ENCODE measurements around the gene AGRP. TPM values are rescaled to one million over a fixed set of nuclear protein-coding genes. Genes with fewer than 3 reads are reported as not detected.

Gene AGRP
- total and polyA plus RNA-seq, 2 of the 4 experiments (the other 2 are of a cell fraction) = not detected

- no peak overlapping the region for H3K23ac ChIP-seq (ENCODE audit: low read depth, low read length)
- H2BK120ac ChIP-seq (ENCODE audit: low read depth, low read length) = no peak overlapping the region
- H4K8ac ChIP-seq (ENCODE audit: low read depth in 2 of 2, low read length in 2 of 2) = no peak overlapping the region
- peaks cover 11 to 63% of the 10 kb centered on the region in 2 experiments for H3K79me1 ChIP-seq (ENCODE audit: low read depth in 1 of 2, low read length in 2 of 2)
- no peak overlapping the region for H2AK9ac ChIP-seq (replicated peaks; ENCODE audit: low read depth, low read length, poor library complexity)
- H3K9me3 ChIP-seq (ENCODE audit: control insufficient read depth, insufficient read depth, low read length) = no peaks in the 10 kb centered on the region
- H3K18ac ChIP-seq (ENCODE audit: low read depth, low read length) = no peak overlapping the region
- 100% methylated on average over 1 of the region's 6 CpGs; no CpG with 5 or more reads in 1 of the 2 experiments for WGBS, 2 experiments (ENCODE audit: extremely low coverage in 2 of 2, insufficient read length in 1 of 2)
- TF ChIP-seq RAD21 (IDR thresholded peaks at IDR 0.05; ENCODE audit: low read length) = no peak
- no peak for TF ChIP-seq CEBPB (IDR thresholded peaks at IDR 0.05; ENCODE audit: low read depth, low read length)
- no peak for TF ChIP-seq FOS (IDR thresholded peaks at IDR 0.05; ENCODE audit: low read depth, low read length)
- no peak for TF ChIP-seq SMC3 (IDR thresholded peaks at IDR 0.05; ENCODE audit: low read depth, low read length)
- TF ChIP-seq BHLHE40 (IDR thresholded peaks at IDR 0.05; ENCODE audit: low read depth, low read length) = no peak
- no peak overlapping the region for H2BK5ac ChIP-seq (ENCODE audit: low read depth, low read length, poor library complexity, severe bottlenecking)
- H2BK20ac ChIP-seq (ENCODE audit: low read depth, low read length) = no peak overlapping the region
- H3K14ac ChIP-seq (replicated peaks; ENCODE audit: low read depth, low read length) = no peak overlapping the region
- H3K4me2 ChIP-seq (ENCODE audit: low read depth, low read length) = no peak overlapping the region
- in situ Hi-C loops (cut with MboI; ENCODE audit: low sequenced_read_pairs) = loop anchor here (10.0 kb wide), 2 partner anchors 200 to 490 kb away; partner anchors contain the start of gene CES3
- ATAC-seq (ENCODE audit: low read depth) (no peak), DNase-seq (no peak)
- no TSS peak for BruUV-seq (replicated peaks)
- no peak overlapping the region for H3K4me3 ChIP-seq (ENCODE audit: insufficient read depth, low read depth, low read length)
- H4K5ac ChIP-seq (ENCODE audit: low read depth, low read length) = no peak overlapping the region
- H4K91ac ChIP-seq (ENCODE audit: insufficient read depth, low read depth, low read length) = no peak overlapping the region
- H3K4me1 ChIP-seq (ENCODE audit: control insufficient read depth, insufficient read depth, low read length) = peaks cover 30% of the 10 kb centered on the region
- H2AFZ ChIP-seq (replicated peaks; ENCODE audit: low read length, poor library complexity) = no peak overlapping the region
- no peak overlapping the region for H3K9ac ChIP-seq (ENCODE audit: low read depth, low read length)
- no peak overlapping the region for H2AK5ac ChIP-seq (ENCODE audit: low read depth, low read length)
- H4K20me1 ChIP-seq (ENCODE audit: insufficient read depth, low read length) = peaks cover 71% of the 10 kb centered on the region
- no peak overlapping the region for H3K56ac ChIP-seq (ENCODE audit: extremely low read depth, insufficient read depth, low read length)
- H3K27ac ChIP-seq (ENCODE audit: insufficient read depth, low read length) = no peak overlapping the region
- H3K9me1 ChIP-seq (ENCODE audit: insufficient read depth, low read length) = peaks cover 8% of the 10 kb centered on the region; the same call in 1 of the 2 replicates
- H2BK15ac ChIP-seq (ENCODE audit: low read depth, low read length) = no peak overlapping the region
- dilution Hi-C loops (cut with HindIII; ENCODE audit: low sequenced_read_pairs, unreplicated experiment) = no loop called here
- no peaks in the 10 kb centered on the region for H3K27me3 ChIP-seq (ENCODE audit: control insufficient read depth, insufficient read depth, low read length)
- CTCF ChIA-PET = no interaction called here
- H3K36me3 ChIP-seq (ENCODE audit: control insufficient read depth, insufficient read depth, low read length) = peaks cover 20% of the 10 kb centered on the region
- intact Hi-C loops (cut with micrococcal nuclease) = no loop called here
- no peak overlapping the region for H3K4ac ChIP-seq (ENCODE audit: low read depth, low read length)
- POLR2A ChIA-PET (ENCODE audit: unreplicated experiment) = no interaction called here
Measured at GRCh38 chr16:67454852-67455251, 28.5 kb downstream of the AGRP start.
